ENCODE measurements around the gene EPHA7.

DNA sequence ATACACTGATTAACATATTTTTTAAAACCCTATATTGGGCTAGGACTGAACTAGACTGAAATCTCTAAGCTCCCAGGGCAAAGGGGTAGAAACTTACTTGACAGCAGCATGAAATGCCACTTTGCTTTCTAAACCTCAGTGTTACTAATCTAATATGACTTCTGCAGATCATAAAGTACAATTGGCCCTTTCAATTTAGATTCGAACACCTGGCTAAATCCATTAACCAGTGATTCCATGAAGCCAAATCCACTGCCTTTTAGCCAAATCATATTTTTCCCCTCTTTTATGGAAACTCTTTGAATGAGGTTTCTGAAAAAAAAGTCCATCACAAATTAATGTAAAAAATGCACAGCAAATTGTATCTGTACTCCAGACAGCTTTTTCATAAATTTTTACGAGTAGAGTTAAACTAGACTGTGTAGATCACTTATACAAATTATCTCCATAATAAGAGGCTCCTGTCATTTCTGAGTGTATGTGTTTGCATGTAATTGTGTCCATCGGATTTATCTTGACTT, 25.7 kb downstream of the EPHA7 start:
- TF ChIP-seq, protein P1, sequence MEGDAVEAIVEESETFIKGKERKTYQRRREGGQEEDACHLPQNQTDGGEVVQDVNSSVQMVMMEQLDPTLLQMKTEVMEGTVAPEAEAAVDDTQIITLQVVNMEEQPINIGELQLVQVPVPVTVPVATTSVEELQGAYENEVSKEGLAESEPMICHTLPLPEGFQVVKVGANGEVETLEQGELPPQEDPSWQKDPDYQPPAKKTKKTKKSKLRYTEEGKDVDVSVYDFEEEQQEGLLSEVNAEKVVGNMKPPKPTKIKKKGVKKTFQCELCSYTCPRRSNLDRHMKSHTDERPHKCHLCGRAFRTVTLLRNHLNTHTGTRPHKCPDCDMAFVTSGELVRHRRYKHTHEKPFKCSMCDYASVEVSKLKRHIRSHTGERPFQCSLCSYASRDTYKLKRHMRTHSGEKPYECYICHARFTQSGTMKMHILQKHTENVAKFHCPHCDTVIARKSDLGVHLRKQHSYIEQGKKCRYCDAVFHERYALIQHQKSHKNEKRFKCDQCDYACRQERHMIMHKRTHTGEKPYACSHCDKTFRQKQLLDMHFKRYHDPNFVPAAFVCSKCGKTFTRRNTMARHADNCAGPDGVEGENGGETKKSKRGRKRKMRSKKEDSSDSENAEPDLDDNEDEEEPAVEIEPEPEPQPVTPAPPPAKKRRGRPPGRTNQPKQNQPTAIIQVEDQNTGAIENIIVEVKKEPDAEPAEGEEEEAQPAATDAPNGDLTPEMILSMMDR (conservative IDR thresholded peaks at IDR 0.05 in 1 of 2, IDR thresholded peaks at IDR 0.05 in 1 of 2; ENCODE audit: low read depth in 1 of 2, low read length in 2 of 2): no peak
- TF ChIP-seq EZH2 (IDR thresholded peaks at IDR 0.05; ENCODE audit: low read length, missing control alignments): no peak
